HepG2 (cell line): ENCODE data around the gene NCOA4. TPM values are rescaled to one million over a fixed set of nuclear protein-coding genes. Genes with fewer than 3 reads are reported as not detected.

Source experiments
- ATF4 ChIP-seq, 2 experiments: fragments of 450-650 bp in 1 of 2; sonication (generic) in 1 of 2; formaldehyde crosslinking; IDR thresholded peaks; 2 replicates each; pipeline versions ENCODE4 v1.5.0 to v1.8.0; 2020 to 2022; ENCODE audit warnings: mild to moderate bottlenecking in 1 of 2, missing genetic modification reagents in 1 of 2
- EEA1 ChIP-seq: sonication (generic); formaldehyde crosslinking; IDR thresholded peaks from 2 replicates; pipeline ENCODE4 v1.5.1; 2020; ENCODE audit warnings: mild to moderate bottlenecking, missing genetic modification reagents, borderline replicate concordance
- PHF8 ChIP-seq: sonication (generic); formaldehyde crosslinking; IDR thresholded peaks from 2 replicates; pipeline ENCODE4 v1.5.0; 2020; ENCODE audit warnings: missing genetic modification reagents
- PRDM15 ChIP-seq: sonication (generic); formaldehyde crosslinking; IDR thresholded peaks from 2 replicates; pipeline ENCODE4 v1.4.0; 2020; ENCODE audit warnings: missing genetic modification reagents
- STAT5B ChIP-seq: sonication (generic); formaldehyde crosslinking; IDR thresholded peaks from 2 replicates; pipeline ENCODE4 v1.4.0; 2020; ENCODE audit warnings: missing genetic modification reagents
- ZBTB7A ChIP-seq: sonication (generic); formaldehyde crosslinking; IDR thresholded peaks from 2 replicates; pipeline ENCODE4 v1.8.0; 2022; ENCODE audit warnings: mild to moderate bottlenecking, missing genetic modification reagents
- ZNF264 ChIP-seq: sonication (generic); formaldehyde crosslinking; IDR thresholded peaks from 2 replicates; pipeline ENCODE4 v1.4.0; 2020; ENCODE audit warnings: missing genetic modification reagents
- ZNF407 ChIP-seq: sonication (generic); formaldehyde crosslinking; IDR thresholded peaks from one replicate; pipeline ENCODE4 v1.5.1; 2020; ENCODE audit warnings: mild to moderate bottlenecking, missing genetic modification reagents; ENCODE audit errors: not compliant biosample characterization
- ZNF468 ChIP-seq: sonication (generic); formaldehyde crosslinking; IDR thresholded peaks from 2 replicates; pipeline ENCODE4 v1.8.0; 2022; ENCODE audit warnings: mild to moderate bottlenecking, moderate library complexity, missing genetic modification reagents
- ZSCAN9 ChIP-seq: IDR thresholded peaks from 2 replicates; pipeline ENCODE4 v1.6.1; 2016; ENCODE audit warnings: borderline replicate concordance
- polyA plus RNA-seq, 8 experiments: library from polyadenylated mRNA; depleted of rRNA in 3 of 8; stranded (reverse) in 7 of 8; unstranded in 1 of 8; fragments of >200 nt; fragmentation: Illumina TruSeq in 4 of 8; extraction: Trizol in 4 of 8; gene quantifications; 2 replicates each; pipeline versions ENCODE4 v1.2.1 to v1.2.3, GENCODE V29; 2011 to 2016; ENCODE audit warnings: low read depth in 4 of 8, missing spikeins in 1 of 8, mixed read lengths in 1 of 8; ENCODE audit not compliant: insufficient read depth in 1 of 8
- total RNA-seq, 5 experiments: library from RNA; depleted of rRNA; stranded (reverse); fragments of >200 nt; fragmentation: Illumina TruSeq; extraction: Trizol; gene quantifications; 2 replicates each; pipeline ENCODE4 v1.2.3, GENCODE V29; 2016; ENCODE audit warnings: low read depth in 1 of 5

The NCOA4 gene
- total and polyA plus RNA-seq, 2 of the 13 experiments (the other 11 are each of a cell fraction or from before 2014, with no cell fraction given), result 306 to 400 TPM

GRCh38 chr10:46030091-46030937 lies at the start of gene NCOA4 (continued):
- no peak for TF ChIP-seq PRDM15 (CRISPR knock-in tag)
- TF ChIP-seq ZNF407 (CRISPR knock-in tag), result peak; percentile 89
- TF ChIP-seq STAT5B (CRISPR knock-in tag), result no peak
- TF ChIP-seq ZSCAN9 (CRISPR knock-in tag), result peak; percentile 74
- TF ChIP-seq EEA1 (CRISPR knock-in tag), result 0 out of 2 replicates have a peak, but pooled peaks have one; percentile 27
- TF ChIP-seq ZNF264 (CRISPR knock-in tag), result 0 out of 2 replicates have a peak, but pooled peaks have one; percentile 14
- peak; percentile 83 for TF ChIP-seq PHF8
- no peak for TF ChIP-seq ZNF468 (CRISPR knock-in tag)
- TF ChIP-seq ZBTB7A (CRISPR knock-in tag), result peak; percentile 38; the same call in 1 of the 2 replicates
- 0 out of 4 replicates have a peak, but pooled peaks of 1 of the 2 experiments have one; percentile 33 for TF ChIP-seq ATF4 (CRISPR knock-in tag; IDR thresholded peaks at IDR 0.05)
